ENCODE results near the gene FKBP11. TPM values are rescaled to one million over a fixed set of nuclear protein-coding genes. Genes with fewer than 3 reads are reported as not detected.

Gene FKBP11
- total and polyA plus RNA-seq, 2 of the 8 experiments (the other 6 are each of a cell fraction or from before 2014, with no cell fraction given): 45.7 to 65.1 TPM

GRCh38 chr12:48940181-48940580, 14.9 kb upstream of the FKBP11 start:
- no peak overlapping the region for H2AK5ac ChIP-seq (ENCODE audit: low read depth, low read length)
- FAIRE-seq: no peak
- H3K14ac ChIP-seq (ENCODE audit: insufficient read length): no peak overlapping the region
- H2BK5ac ChIP-seq (ENCODE audit: low read depth, low read length): no peak overlapping the region
- no peak overlapping the region for H4K5ac ChIP-seq (ENCODE audit: insufficient read length, low read depth, low read length)
- H4K20me1 ChIP-seq (replicated peaks in 1 of 2; ENCODE audit: control insufficient read depth in 1 of 2, insufficient read depth in 2 of 2, low read length in 2 of 2): peaks cover 18 to 36% of the 10 kb centered on the region in 2 experiments
- H4K8ac ChIP-seq (ENCODE audit: extremely low read depth, insufficient read depth, low read length): no peak overlapping the region
- H3K9ac ChIP-seq (replicated peaks in 1 of 4; ENCODE audit: extremely low read depth in 1 of 4, low read depth in 3 of 4, low read length in 3 of 4): no peak overlapping the region
- no peaks in the 10 kb centered on the region; a peak in 1 of 7 replicates for H3K4me1 ChIP-seq (replicated peaks in 1 of 4; ENCODE audit: control insufficient read depth in 3 of 4, insufficient read depth in 4 of 4, low read length in 3 of 4)
- no peaks in the 10 kb centered on the region for H3K9me3 ChIP-seq (ENCODE audit: insufficient read depth in 2 of 2, low read depth in 1 of 2, low read length in 1 of 2)
- 94% methylated on average over 3 of the region's 3 CpGs; no CpG with 5 or more reads in 1 of the 2 experiments for WGBS, 2 experiments (ENCODE audit: extremely low coverage in 1 of 2, insufficient coverage in 1 of 2, insufficient read length in 1 of 2, insufficient replicate concordance in 2 of 2, low coverage in 1 of 2, low lambda C conversion rate in 2 of 2, missing lambda C conversion rate in 1 of 2)
- no peak overlapping the region for H2BK12ac ChIP-seq (ENCODE audit: low read depth, low read length)
- TF ChIP-seq EP300 (IDR thresholded peaks at IDR 0.05; ENCODE audit: borderline replicate concordance in 1 of 2, low read depth in 2 of 2, low read length in 2 of 2) (no peak), YY1 (IDR thresholded peaks at IDR 0.05; ENCODE audit: low read depth, low read length) (no peak), TAF7 (optimal IDR thresholded peaks at IDR 0.05; ENCODE audit: borderline replicate concordance, low read depth, low read length) (no peak), ATF2 (IDR thresholded peaks at IDR 0.05; ENCODE audit: low read length) (no peak)
- H3K18ac ChIP-seq (ENCODE audit: extremely low read depth, low read length): no peak overlapping the region
- peaks cover 24 to 51% (median 38%) of the 10 kb centered on the region in 4 experiments for H3K36me3 ChIP-seq (ENCODE audit: control insufficient read depth in 2 of 4, insufficient read depth in 4 of 4, low read length in 3 of 4)
- H3K56ac ChIP-seq (replicated peaks; ENCODE audit: insufficient read length, low read depth, low read length): no peak overlapping the region
- no peak overlapping the region for H3K4me3 ChIP-seq (ENCODE audit: extremely low read depth in 1 of 4, insufficient read depth in 2 of 4, low read depth in 3 of 4, low read length in 4 of 4)
- H4K91ac ChIP-seq (replicated peaks; ENCODE audit: insufficient read length, low read length): no peak overlapping the region
- no peak overlapping the region for H2BK20ac ChIP-seq (ENCODE audit: low read length)
- no peak overlapping the region for H2AFZ ChIP-seq (ENCODE audit: low read length)
- ChIA-PET CTCF (ENCODE audit: partially characterized antibody) (interaction anchor here (0.6 to 20.2 kb wide), 15 partner anchors 11 to 479 kb away, joined by 3 to 280 read pairs (median 6); partner anchors contain the start of genes ARF3, DDX23, FKBP11 and WNT1), POLR2A (ENCODE audit: partially characterized antibody) (interaction anchor here (0.6 to 8.7 kb wide), 8 partner anchors 8 to 112 kb away, joined by 3 to 77 read pairs (median 4); partner anchors contain the start of gene ARF3)
- no peak overlapping the region for H2BK120ac ChIP-seq (replicated peaks; ENCODE audit: low read depth, low read length)
- no peak overlapping the region for H3K4me2 ChIP-seq (ENCODE audit: insufficient read depth in 1 of 2, low read depth in 2 of 2, low read length in 2 of 2)
- peaks cover 0 to 38% of the 10 kb centered on the region in 2 experiments; a peak in 3 of 4 replicates for H3K79me2 ChIP-seq (ENCODE audit: control insufficient read depth in 1 of 2, insufficient read depth in 2 of 2, low read length in 2 of 2)
- H3K27me3 ChIP-seq (replicated peaks in 1 of 4; ENCODE audit: control insufficient read depth in 3 of 4, extremely low read depth in 1 of 4, insufficient read depth in 3 of 4, low read length in 3 of 4): no peaks in the 10 kb centered on the region
- no peak overlapping the region for H3K4ac ChIP-seq (replicated peaks; ENCODE audit: insufficient read length, low read depth, low read length)
- DNase-seq (ENCODE audit: low read depth in 1 of 2, low spot score in 2 of 2): no peak
- H3K79me1 ChIP-seq (ENCODE audit: low read depth, low read length): peaks cover 3% of the 10 kb centered on the region
- H3K23ac ChIP-seq (ENCODE audit: insufficient read length): no peak overlapping the region
- no peak overlapping the region for H3K27ac ChIP-seq (ENCODE audit: low read depth, low read length)
- no peaks in the 10 kb centered on the region for H3K23me2 ChIP-seq (ENCODE audit: low read depth, low read length)
- H2BK15ac ChIP-seq (ENCODE audit: low read length): no peak overlapping the region

Measured in H1 (cell line).